ENCODE data around the gene CCL25. TPM values are rescaled to one million over a fixed set of nuclear protein-coding genes. Genes with fewer than 3 reads are reported as not detected.
A peak's percentile ranks its signal among the peaks of the same experiment; 100 is the strongest.

Gene CCL25, protein sequence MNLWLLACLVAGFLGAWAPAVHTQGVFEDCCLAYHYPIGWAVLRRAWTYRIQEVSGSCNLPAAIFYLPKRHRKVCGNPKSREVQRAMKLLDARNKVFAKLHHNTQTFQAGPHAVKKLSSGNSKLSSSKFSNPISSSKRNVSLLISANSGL
- not detected for total RNA-seq
- 0.50 TPM for polyA plus RNA-seq (2013, experiment 1 of 2)
- polyA plus RNA-seq (2013, experiment 2 of 2), result 0.54 TPM
- long read RNA-seq, experiment 1, result 0 reads
- long read RNA-seq, experiment 2, result 0 reads
- long read RNA-seq, experiment 3, result 0 reads
- long read RNA-seq, experiment 4, partial matches to known transcripts, result 0 of 1 reads
- long read RNA-seq, experiment 4, other reads (novel, unspliced or antisense), result 1 of 1 reads

DNA sequence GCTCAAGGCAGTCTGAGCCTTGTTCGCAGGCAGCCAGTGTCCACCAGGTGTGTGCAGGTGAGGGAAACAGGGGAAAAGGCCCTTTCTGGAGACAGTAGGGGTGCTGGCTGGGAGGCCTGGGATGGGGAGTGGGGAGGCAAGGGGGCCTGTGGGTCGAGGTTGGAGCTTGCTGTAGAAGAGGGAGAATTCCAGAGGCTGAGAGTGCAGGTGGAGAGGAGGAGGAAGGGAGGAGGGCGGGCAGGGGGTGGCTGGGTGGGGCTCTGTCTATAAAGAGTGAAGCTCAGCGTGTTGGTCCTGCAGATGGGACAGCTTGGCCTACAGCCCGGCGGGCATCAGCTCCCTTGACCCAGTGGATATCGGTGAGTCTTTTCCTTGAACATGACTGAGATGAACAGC is at the start of gene CCL25:
Gene CCL25, plus strand, starts transcription at position 297 of the 396 bp plus-strand sequence. CDS start 290 bp downstream, outside the sequence.
- no peak for DNase-seq
- no peaks in the 10 kb centered on the region for H3K4me1 ChIP-seq (ENCODE audit: control insufficient read depth, insufficient read depth, low read length)
- peaks cover 33% of the 10 kb centered on the region for H3K27me3 Mint-ChIP-seq (ENCODE audit: insufficient read depth)
- H3K9me3 ChIP-seq (ENCODE audit: control insufficient read depth, low read length), result no peaks in the 10 kb centered on the region
- no peaks in the 10 kb centered on the region for H3K36me3 ChIP-seq (ENCODE audit: control insufficient read depth, insufficient read depth, low read length)
- H3K4me1 Mint-ChIP-seq, result peaks cover 13% of the 10 kb centered on the region
- TF ChIP-seq, protein P1, sequence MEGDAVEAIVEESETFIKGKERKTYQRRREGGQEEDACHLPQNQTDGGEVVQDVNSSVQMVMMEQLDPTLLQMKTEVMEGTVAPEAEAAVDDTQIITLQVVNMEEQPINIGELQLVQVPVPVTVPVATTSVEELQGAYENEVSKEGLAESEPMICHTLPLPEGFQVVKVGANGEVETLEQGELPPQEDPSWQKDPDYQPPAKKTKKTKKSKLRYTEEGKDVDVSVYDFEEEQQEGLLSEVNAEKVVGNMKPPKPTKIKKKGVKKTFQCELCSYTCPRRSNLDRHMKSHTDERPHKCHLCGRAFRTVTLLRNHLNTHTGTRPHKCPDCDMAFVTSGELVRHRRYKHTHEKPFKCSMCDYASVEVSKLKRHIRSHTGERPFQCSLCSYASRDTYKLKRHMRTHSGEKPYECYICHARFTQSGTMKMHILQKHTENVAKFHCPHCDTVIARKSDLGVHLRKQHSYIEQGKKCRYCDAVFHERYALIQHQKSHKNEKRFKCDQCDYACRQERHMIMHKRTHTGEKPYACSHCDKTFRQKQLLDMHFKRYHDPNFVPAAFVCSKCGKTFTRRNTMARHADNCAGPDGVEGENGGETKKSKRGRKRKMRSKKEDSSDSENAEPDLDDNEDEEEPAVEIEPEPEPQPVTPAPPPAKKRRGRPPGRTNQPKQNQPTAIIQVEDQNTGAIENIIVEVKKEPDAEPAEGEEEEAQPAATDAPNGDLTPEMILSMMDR (conservative IDR thresholded peaks at IDR 0.05), result no peak
- peaks cover 15% of the 10 kb centered on the region for H3K27me3 ChIP-seq (ENCODE audit: control insufficient read depth, insufficient read depth, low read length, poor library complexity, severe bottlenecking)
- no peak within 1 kb of the TSS for H3K27ac ChIP-seq (ENCODE audit: low read depth, low read length)
- H3K27ac Mint-ChIP-seq, result no peak within 1 kb of the TSS
- WGBS, 2 experiments (ENCODE audit: insufficient coverage in 1 of 2, insufficient read length in 1 of 2), result 80 to 87% methylated on average over 5 to 7 of the region's 7 CpGs
- H3K4me3 ChIP-seq (ENCODE audit: low read length), result no peak within 1 kb of the TSS
- no peaks in the 10 kb centered on the region for H3K36me3 Mint-ChIP-seq (ENCODE audit: low read depth)
- H3K4me3 Mint-ChIP-seq, result no peak within 1 kb of the TSS
- no peaks in the 10 kb centered on the region for H3K9me3 Mint-ChIP-seq
- H3K9ac ChIP-seq (ENCODE audit: extremely low read depth, low read length, poor library complexity, severe bottlenecking), result no peak within 1 kb of the TSS

DNA sequence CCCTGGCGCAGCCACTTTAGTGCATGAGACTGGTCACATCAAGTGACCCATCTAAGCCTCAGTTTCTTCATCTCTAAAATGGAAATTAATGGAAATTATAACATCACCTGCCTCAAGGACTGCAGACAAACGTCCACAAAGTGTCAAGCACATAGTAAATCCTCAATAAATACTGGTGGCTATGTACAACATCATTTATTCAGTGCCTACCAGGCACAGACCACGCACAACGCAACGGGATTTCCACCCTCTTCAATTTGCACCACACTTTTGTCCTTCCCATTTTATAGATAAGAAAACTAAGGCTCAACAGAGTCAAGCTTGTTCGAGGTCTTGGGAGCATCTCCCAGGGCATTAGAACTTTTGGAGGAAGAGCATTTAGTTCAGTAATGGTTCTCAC is 48.6 kb upstream of the CCL25 start:
- H3K9ac ChIP-seq (ENCODE audit: extremely low read depth, low read length, poor library complexity, severe bottlenecking), result peak overlapping the region; percentile 74
- H3K36me3 Mint-ChIP-seq (ENCODE audit: low read depth), result peaks cover 16% of the 10 kb centered on the region
- H3K4me3 Mint-ChIP-seq, result peak overlapping the region; percentile 91
- H3K4me1 Mint-ChIP-seq, result peaks cover 27% of the 10 kb centered on the region
- peaks cover 18% of the 10 kb centered on the region for H3K36me3 ChIP-seq (ENCODE audit: control insufficient read depth, insufficient read depth, low read length)
- no peaks in the 10 kb centered on the region for H3K27me3 Mint-ChIP-seq (ENCODE audit: insufficient read depth)
- WGBS, 2 experiments (ENCODE audit: insufficient coverage in 1 of 2, insufficient read length in 1 of 2), result 87% methylated on average over 6 of the region's 6 CpGs
- no peaks in the 10 kb centered on the region for H3K9me3 ChIP-seq (ENCODE audit: control insufficient read depth, low read length)
- no peaks in the 10 kb centered on the region for H3K9me3 Mint-ChIP-seq
- H3K4me1 ChIP-seq (ENCODE audit: control insufficient read depth, insufficient read depth, low read length), result peaks cover 3% of the 10 kb centered on the region
- TF ChIP-seq, protein P1 (conservative IDR thresholded peaks at IDR 0.05), result no peak
- H3K4me3 ChIP-seq (ENCODE audit: low read length), result peak overlapping the region; percentile 98
- peak overlapping the region; percentile 40 for H3K27ac Mint-ChIP-seq
- DNase-seq, result no peak
- H3K27me3 ChIP-seq (ENCODE audit: control insufficient read depth, insufficient read depth, low read length, poor library complexity, severe bottlenecking), result no peaks in the 10 kb centered on the region
- no peak overlapping the region for H3K27ac ChIP-seq (ENCODE audit: low read depth, low read length)

DNA sequence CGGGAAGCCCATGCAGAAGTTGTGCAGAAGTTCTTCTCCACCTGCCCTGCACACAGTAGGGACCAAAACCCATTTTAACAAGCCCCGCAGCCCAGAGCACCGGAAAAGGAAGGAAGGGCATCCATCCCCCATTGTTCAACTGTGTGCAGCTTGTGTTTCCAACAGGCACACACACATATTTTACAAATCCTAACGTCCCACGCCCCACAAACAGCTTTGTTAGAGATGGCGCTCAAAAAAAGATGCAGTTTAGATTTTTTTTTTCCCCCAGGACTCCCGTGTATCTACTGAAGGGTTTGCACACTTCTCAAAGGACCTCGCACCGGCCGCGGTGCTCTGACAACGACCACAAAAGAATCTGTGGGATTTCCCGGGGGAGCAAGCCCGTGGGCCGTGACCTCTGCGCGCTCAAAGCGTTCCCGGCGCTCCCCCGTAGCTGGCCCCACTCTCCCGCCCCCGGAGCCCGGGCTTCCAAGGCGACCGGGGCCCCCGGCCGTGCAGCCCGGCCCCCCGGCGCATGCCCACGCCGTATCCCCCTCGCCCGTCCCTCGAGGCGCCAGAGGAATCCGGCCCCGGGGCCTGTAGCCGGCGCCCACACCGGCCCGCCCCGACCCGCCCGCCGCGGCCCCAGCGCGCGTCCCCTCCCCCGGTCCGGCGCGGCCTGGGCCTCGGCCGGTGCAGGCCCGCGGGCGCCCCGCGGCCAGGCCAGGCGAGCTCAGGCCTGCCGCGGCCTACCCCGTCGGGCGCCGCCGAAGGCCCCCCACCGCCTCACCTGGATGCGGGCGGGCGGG is 47.6 kb upstream of the CCL25 start:
- peaks cover 17% of the 10 kb centered on the region for H3K36me3 ChIP-seq (ENCODE audit: control insufficient read depth, insufficient read depth, low read length)
- Mint-ChIP-seq H3K27ac (peak overlapping the region; percentile 86), H3K36me3 (ENCODE audit: low read depth) (peaks cover 10% of the 10 kb centered on the region), H3K4me1 (peaks cover 27% of the 10 kb centered on the region), H3K9me3 (no peaks in the 10 kb centered on the region), H3K27me3 (ENCODE audit: insufficient read depth) (no peaks in the 10 kb centered on the region), H3K4me3 (peak overlapping the region; percentile 91)
- no peaks in the 10 kb centered on the region for H3K27me3 ChIP-seq (ENCODE audit: control insufficient read depth, insufficient read depth, low read length, poor library complexity, severe bottlenecking)
- H3K4me3 ChIP-seq (ENCODE audit: low read length), result peak overlapping the region; percentile 98
- H3K4me1 ChIP-seq (ENCODE audit: control insufficient read depth, insufficient read depth, low read length), result peaks cover 3% of the 10 kb centered on the region
- 0% methylated on average over 22 to 74 of the region's 74 CpGs for WGBS, 2 experiments (ENCODE audit: insufficient coverage in 1 of 2, insufficient read length in 1 of 2)
- TF ChIP-seq, protein P1 (conservative IDR thresholded peaks at IDR 0.05), result no peak
- no peaks in the 10 kb centered on the region for H3K9me3 ChIP-seq (ENCODE audit: control insufficient read depth, low read length)
- H3K27ac ChIP-seq (ENCODE audit: low read depth, low read length), result peak overlapping the region; percentile 87
- DNase-seq, result no peak
- H3K9ac ChIP-seq (ENCODE audit: extremely low read depth, low read length, poor library complexity, severe bottlenecking), result peak overlapping the region; percentile 74

Data from endodermal cell (in vitro differentiated cells).